CD14-positive monocyte (primary cell): Measurements from ENCODE around the gene MYB. TPM values are rescaled to one million over a fixed set of nuclear protein-coding genes. Genes with fewer than 3 reads are reported as not detected.

Experiments
- DNase-seq, 3 donors: peaks; one replicate each; pipeline ENCODE4 v3.0.0-alpha.2; 2011 to 2022
- H2AFZ ChIP-seq: 2 replicates; pipeline ENCODE4 v1.6.0; 2012; ENCODE audit warnings: mild to moderate bottlenecking, low read depth, low read length, inconsistent platforms; ENCODE audit not compliant: insufficient read depth, poor library complexity, severe bottlenecking
- H3K27ac ChIP-seq, 2 donors: 1 replicate in 1 of 2; 2 replicates in 1 of 2; pipeline ENCODE4 v1.5.1; 2012 to 2013; ENCODE audit warnings: low read length in 2 of 2, control low read depth in 1 of 2, inconsistent platforms in 1 of 2, low read depth in 1 of 2, mild to moderate bottlenecking in 1 of 2
- H3K27me3 ChIP-seq, 2 donors: one replicate each; pipeline versions ENCODE4 v1.6.0 to v1.6.1; 2011 to 2013; ENCODE audit warnings: low read length in 2 of 2; ENCODE audit not compliant: control insufficient read depth in 2 of 2, insufficient read depth in 2 of 2
- H3K36me3 ChIP-seq, 2 donors: replicated peaks in 1 of 2; 1 replicate in 1 of 2; 2 replicates in 1 of 2; pipeline versions ENCODE4 v1.5.1 to v1.6.1; 2012 to 2013; ENCODE audit warnings: low read length in 2 of 2, control low read depth in 1 of 2, inconsistent platforms in 1 of 2, mild to moderate bottlenecking in 1 of 2; ENCODE audit not compliant: insufficient read depth in 2 of 2, control insufficient read depth in 1 of 2
- H3K4me1 ChIP-seq, 2 donors: 1 replicate in 1 of 2; 2 replicates in 1 of 2; pipeline versions ENCODE4 v1.5.1 to v1.6.1; 2012 to 2013; ENCODE audit warnings: low read length in 2 of 2, control low read depth in 1 of 2, inconsistent platforms in 1 of 2, mild to moderate bottlenecking in 1 of 2, moderate library complexity in 1 of 2; ENCODE audit not compliant: insufficient read depth in 2 of 2, control insufficient read depth in 1 of 2
- H3K4me2 ChIP-seq: replicated peaks from 2 replicates; pipeline ENCODE3; 2012; ENCODE audit warnings: low read length, moderate library complexity, mild to moderate bottlenecking; ENCODE audit not compliant: poor library complexity, severe bottlenecking; ENCODE audit errors: extremely low read depth
- H3K4me3 ChIP-seq, 3 experiments: fragments of 200-600 bp in 1 of 3; sonication (generic) in 1 of 3; replicated peaks in 1 of 3; 1 replicate in 2 of 3; 2 replicates in 1 of 3; pipeline ENCODE4 v1.5.1; 2011 to 2013; ENCODE audit warnings: low read length in 3 of 3, mild to moderate bottlenecking in 3 of 3, control low read depth in 2 of 3, low read depth in 2 of 3, inconsistent platforms in 1 of 3, moderate library complexity in 1 of 3
- H3K79me2 ChIP-seq: 2 replicates; pipeline ENCODE4 v1.6.0; 2012; ENCODE audit warnings: mild to moderate bottlenecking, control low read depth, inconsistent platforms, low read length, moderate library complexity; ENCODE audit not compliant: insufficient read depth
- H3K9ac ChIP-seq: 2 replicates; pipeline ENCODE4 v1.6.0; 2017; ENCODE audit warnings: low read length, mild to moderate bottlenecking; ENCODE audit not compliant: insufficient read depth, poor library complexity, severe bottlenecking
- H3K9me3 ChIP-seq, 2 donors: replicated peaks in 1 of 2; 1 replicate in 1 of 2; 2 replicates in 1 of 2; pipeline versions ENCODE4 v1.5.1 to v1.6.1; 2012 to 2013; ENCODE audit warnings: low read length in 2 of 2, control low read depth in 1 of 2; ENCODE audit not compliant: control insufficient read depth in 1 of 2, insufficient read depth in 1 of 2
- H4K20me1 ChIP-seq: 2 replicates; pipeline ENCODE4 v1.6.0; 2012; ENCODE audit warnings: mild to moderate bottlenecking, low read length, control low read depth, moderate library complexity; ENCODE audit not compliant: insufficient read depth
- H3K27ac Mint-ChIP-seq, 7 donors: one replicate each; pipeline ENCODE4 v1.8.0; 2020; ENCODE audit warnings: mild to moderate bottlenecking in 7 of 7, mixed read lengths in 7 of 7, moderate library complexity in 6 of 7, inconsistent platforms in 2 of 7
- H3K27me3 Mint-ChIP-seq, 3 donors: one replicate each; pipeline ENCODE4 v1.8.0; 2021 to 2022; ENCODE audit warnings: low read depth in 3 of 3, mild to moderate bottlenecking in 3 of 3, mixed read lengths in 3 of 3, moderate library complexity in 3 of 3, inconsistent platforms in 1 of 3
- H3K36me3 Mint-ChIP-seq, 2 donors: one replicate each; pipeline ENCODE4 v1.8.0; 2020; ENCODE audit warnings: mixed read lengths in 2 of 2, inconsistent platforms in 1 of 2, mild to moderate bottlenecking in 1 of 2
- H3K4me1 Mint-ChIP-seq: one replicate; pipeline ENCODE4 v1.8.0; 2020; ENCODE audit warnings: mild to moderate bottlenecking, mixed read lengths
- H3K4me3 Mint-ChIP-seq, 2 donors: one replicate each; pipeline ENCODE4 v1.8.0; 2020; ENCODE audit warnings: mild to moderate bottlenecking in 2 of 2, mixed read lengths in 2 of 2, moderate library complexity in 1 of 2
- H3K9me3 Mint-ChIP-seq, 7 donors: one replicate each; pipeline ENCODE4 v1.8.0; 2020 to 2022; ENCODE audit warnings: mixed read lengths in 7 of 7, mild to moderate bottlenecking in 6 of 7, moderate library complexity in 6 of 7, inconsistent platforms in 2 of 7
- whole genome bisulfite sequencing: methylation state at CpG from one replicate; pipeline ENCODE4 v1.1.5; 2013; ENCODE audit warnings: missing lambda C conversion rate; ENCODE audit not compliant: insufficient coverage; 5-methylcytosine and 5-hydroxymethylcytosine counted together
- intact Hi-C, 2 donors: fragments of 100-400 bp; cut with micrococcal nuclease; formaldehyde crosslinking; loops; one replicate each; pipeline versions ENCODE4 v1.15.0 to v1.15.1; 2023
- polyA plus RNA-seq, 3 donors: library from polyadenylated mRNA; depleted of rRNA in 1 of 3; unstranded in 2 of 3; stranded (reverse) in 1 of 3; fragments of 300-500 nt in 2 of 3; fragments of >200 nt in 1 of 3; fragmentation: Illumina TruSeq in 2 of 3; gene quantifications; 1 replicate in 2 of 3; 2 replicates in 1 of 3; pipeline ENCODE4 v1.2.3, GENCODE V29; 2012 to 2021
- TF ChIP-seq, protein P1 (sequence below): fragments of 200-600 bp; IDR thresholded peaks from one replicate; pipeline ENCODE4 v1.8.0; 2022; ENCODE audit warnings: antibody characterized with exemption, mild to moderate bottlenecking

The MYB gene
- polyA plus RNA-seq, 3 donors, result 1.5 to 2.2 (median 1.7) TPM

DNA sequence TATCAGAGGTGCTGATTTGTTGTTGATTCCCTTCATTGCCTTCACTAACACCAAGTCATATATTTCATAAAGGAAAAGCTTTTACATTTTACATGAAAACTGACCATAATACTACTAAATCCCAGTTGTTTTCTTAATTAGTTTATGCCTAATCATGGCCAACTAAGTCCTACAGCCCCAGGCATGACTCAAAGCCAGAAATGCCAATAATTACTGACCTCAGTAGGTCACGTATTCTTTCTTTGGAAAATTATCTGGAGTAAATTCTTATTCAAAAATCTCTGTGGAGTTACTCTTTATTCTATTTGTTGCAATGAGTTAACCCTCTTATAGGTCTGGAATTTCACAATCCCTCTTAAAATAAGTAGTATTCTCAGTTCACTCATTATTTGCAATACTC, 13.5 kb upstream of the MYB start:
- H3K36me3 Mint-ChIP-seq, result no peaks in the 10 kb centered on the region
- Histone ChIP-seq H3K4me3 (no peak overlapping the region), H3K27ac (no peak overlapping the region), H3K4me1 (peaks cover 0 to 7% of the 10 kb centered on the region in 2 donors), H3K9me3 (no peaks in the 10 kb centered on the region), H3K36me3 (no peaks in the 10 kb centered on the region), H3K79me2 (no peaks in the 10 kb centered on the region), H3K9ac (no peak overlapping the region), H2AFZ (no peak overlapping the region), H3K4me2 (no peak overlapping the region), H3K27me3 (no peaks in the 10 kb centered on the region), H4K20me1 (no peaks in the 10 kb centered on the region)
- no peak overlapping the region for H3K27ac Mint-ChIP-seq
- DNase-seq, result no peak
- no peaks in the 10 kb centered on the region for H3K27me3 Mint-ChIP-seq
- TF ChIP-seq, protein P1, sequence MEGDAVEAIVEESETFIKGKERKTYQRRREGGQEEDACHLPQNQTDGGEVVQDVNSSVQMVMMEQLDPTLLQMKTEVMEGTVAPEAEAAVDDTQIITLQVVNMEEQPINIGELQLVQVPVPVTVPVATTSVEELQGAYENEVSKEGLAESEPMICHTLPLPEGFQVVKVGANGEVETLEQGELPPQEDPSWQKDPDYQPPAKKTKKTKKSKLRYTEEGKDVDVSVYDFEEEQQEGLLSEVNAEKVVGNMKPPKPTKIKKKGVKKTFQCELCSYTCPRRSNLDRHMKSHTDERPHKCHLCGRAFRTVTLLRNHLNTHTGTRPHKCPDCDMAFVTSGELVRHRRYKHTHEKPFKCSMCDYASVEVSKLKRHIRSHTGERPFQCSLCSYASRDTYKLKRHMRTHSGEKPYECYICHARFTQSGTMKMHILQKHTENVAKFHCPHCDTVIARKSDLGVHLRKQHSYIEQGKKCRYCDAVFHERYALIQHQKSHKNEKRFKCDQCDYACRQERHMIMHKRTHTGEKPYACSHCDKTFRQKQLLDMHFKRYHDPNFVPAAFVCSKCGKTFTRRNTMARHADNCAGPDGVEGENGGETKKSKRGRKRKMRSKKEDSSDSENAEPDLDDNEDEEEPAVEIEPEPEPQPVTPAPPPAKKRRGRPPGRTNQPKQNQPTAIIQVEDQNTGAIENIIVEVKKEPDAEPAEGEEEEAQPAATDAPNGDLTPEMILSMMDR, result no peak
- H3K4me1 Mint-ChIP-seq, result peaks cover 16% of the 10 kb centered on the region
- H3K4me3 Mint-ChIP-seq, result no peak overlapping the region
- no CpG with 5 or more reads among the region's 1 CpG for WGBS
- no peaks in the 10 kb centered on the region for H3K9me3 Mint-ChIP-seq
- intact Hi-C loops, result no loop called here

DNA sequence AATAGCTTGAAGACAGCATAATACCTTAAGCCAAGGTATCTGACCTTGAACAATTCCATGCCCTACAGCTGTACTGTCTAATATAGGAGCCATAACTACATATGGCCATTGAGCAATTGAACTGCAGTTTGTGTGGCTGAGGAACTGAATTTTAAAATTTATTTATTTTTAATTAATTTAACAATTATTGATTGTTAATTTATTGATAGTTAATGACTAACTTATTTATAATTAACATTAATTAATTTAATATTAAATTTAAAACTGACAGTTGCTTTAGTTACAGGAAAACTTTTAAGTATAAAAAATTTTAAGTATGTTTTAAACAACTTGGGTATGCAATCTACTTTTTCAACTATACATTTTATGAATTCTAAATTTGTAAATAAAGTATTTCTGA, 12.3 kb upstream of the MYB start:
- no peaks in the 10 kb centered on the region for H3K27me3 ChIP-seq
- intact Hi-C loops, result no loop called here
- H3K27ac Mint-ChIP-seq, result no peak overlapping the region
- TF ChIP-seq, protein P1, result no peak
- no peak overlapping the region for H3K9ac ChIP-seq
- no peaks in the 10 kb centered on the region for H3K79me2 ChIP-seq
- H3K9me3 Mint-ChIP-seq, result no peaks in the 10 kb centered on the region
- no peaks in the 10 kb centered on the region for H3K27me3 Mint-ChIP-seq
- H3K4me1 Mint-ChIP-seq, result peaks cover 16% of the 10 kb centered on the region
- H3K4me1 ChIP-seq, result peaks cover 0 to 7% of the 10 kb centered on the region in 2 donors
- DNase-seq, result no peak
- H3K27ac ChIP-seq, result no peak overlapping the region
- H3K4me3 Mint-ChIP-seq, result no peak overlapping the region
- no peaks in the 10 kb centered on the region for H3K36me3 ChIP-seq
- H3K36me3 Mint-ChIP-seq, result no peaks in the 10 kb centered on the region
- H4K20me1 ChIP-seq, result no peaks in the 10 kb centered on the region
- no peak overlapping the region for H3K4me2 ChIP-seq
- no peaks in the 10 kb centered on the region for H3K9me3 ChIP-seq
- H2AFZ ChIP-seq, result no peak overlapping the region
- H3K4me3 ChIP-seq, result no peak overlapping the region
